CD4-positive, alpha-beta T cell (primary cell): ENCODE data around the gene PRKCB. TPM values are rescaled to one million over a fixed set of nuclear protein-coding genes. Genes with fewer than 3 reads are reported as not detected.

ENCODE experiments used
- ATAC-seq: fragments of 200-7000 bp; cut with Tn5 transposase; one replicate; pipeline ENCODE4 v1.10.0; 2022; ENCODE audit warnings: mild to moderate bottlenecking; ENCODE audit not compliant: poor library complexity
- CTCF ChIA-PET: fragments of 350-600 bp; sonication (Branson Sonifier 250); formaldehyde crosslinking; loops from one replicate; lab custom pipeline; 2021; ENCODE audit warnings: antibody characterized with exemption, inconsistent platforms; lab: Charles Lee
- POLR2A ChIA-PET: fragments of 350-600 bp; sonication (Branson Sonifier 250); formaldehyde crosslinking; loops from one replicate; lab custom pipeline; 2021; ENCODE audit warnings: antibody characterized with exemption, inconsistent platforms; lab: Charles Lee
- DNase-seq, 14 experiments: peaks; one replicate each; pipeline ENCODE4 v3.0.0-alpha.2; 2013 to 2020; ENCODE audit warnings: mixed read lengths in 2 of 14
- H3K27ac ChIP-seq, 2 donors: one replicate each; pipeline versions ENCODE4 v1.5.1 to v1.7.0; 2013; ENCODE audit warnings: low read length in 2 of 2, low read depth in 1 of 2, mild to moderate bottlenecking in 1 of 2
- H3K27me3 ChIP-seq, 2 experiments: 1 replicate in 1 of 2; 2 replicates in 1 of 2; pipeline versions ENCODE4 v1.6.1 to v1.7.0; 2013; ENCODE audit warnings: low read length in 2 of 2, control low read depth in 1 of 2, mild to moderate bottlenecking in 1 of 2, moderate library complexity in 1 of 2; ENCODE audit not compliant: insufficient read depth in 2 of 2, control insufficient read depth in 1 of 2
- H3K36me3 ChIP-seq: one replicate; pipeline ENCODE4 v1.6.1; 2013; ENCODE audit warnings: low read length, control low read depth; ENCODE audit not compliant: insufficient read depth
- H3K4me1 ChIP-seq: one replicate; pipeline ENCODE4 v1.6.1; 2013; ENCODE audit warnings: low read length, control low read depth; ENCODE audit not compliant: insufficient read depth
- H3K4me3 ChIP-seq: one replicate; pipeline ENCODE4 v1.5.1; 2013; ENCODE audit warnings: mild to moderate bottlenecking, low read length, moderate library complexity
- H3K9me3 ChIP-seq, 2 experiments: 1 replicate in 1 of 2; 2 replicates in 1 of 2; pipeline versions ENCODE4 v1.6.1 to v1.7.0; 2013; ENCODE audit warnings: low read length in 2 of 2, mild to moderate bottlenecking in 2 of 2, control low read depth in 1 of 2, moderate library complexity in 1 of 2; ENCODE audit not compliant: control insufficient read depth in 1 of 2, insufficient read depth in 1 of 2
- H3K27ac Mint-ChIP-seq: one replicate; pipeline ENCODE4 v1.8.0; 2020; ENCODE audit warnings: mixed read lengths
- H3K27me3 Mint-ChIP-seq: one replicate; pipeline ENCODE4 v1.8.0; 2021; ENCODE audit warnings: mixed read lengths
- H3K36me3 Mint-ChIP-seq: one replicate; pipeline ENCODE4 v1.8.0; 2021; ENCODE audit warnings: low read depth, mixed read lengths
- H3K4me1 Mint-ChIP-seq: one replicate; pipeline ENCODE4 v1.8.0; 2021; ENCODE audit warnings: low read depth, mixed read lengths
- H3K4me3 Mint-ChIP-seq: one replicate; pipeline ENCODE4 v1.8.0; 2020; ENCODE audit warnings: mild to moderate bottlenecking, mixed read lengths
- H3K9me3 Mint-ChIP-seq: one replicate; pipeline ENCODE4 v1.8.0; 2020; ENCODE audit warnings: mixed read lengths
- CTCF ChIP-seq: fragments of 200-600 bp; IDR thresholded peaks from one replicate; pipeline ENCODE4 v1.8.0; 2022; ENCODE audit warnings: antibody characterized with exemption, mild to moderate bottlenecking
- intact Hi-C, 2 experiments: fragments of 100-400 bp; cut with DNase I in 1 of 2; cut with micrococcal nuclease in 1 of 2; formaldehyde crosslinking; loops; one replicate each; pipeline versions ENCODE4 v1.15.1 to v1.9.0; 2023 to 2025; cut with DNase I, micrococcal nuclease
- total RNA-seq, 174 experiments: library from RNA in 2 of 174; stranded (reverse) in 2 of 174; gene quantifications; one replicate each; pipeline ENCODE4 v1.2.3 and lab custom pipeline; 2021 to 2026

The PRKCB gene
- total RNA-seq, 2 experiments from 2014 or later, result 64.7 TPM

GRCh38 chr16:23947838-23948237 lies 112.1 kb downstream of the PRKCB start:
- H3K36me3 Mint-ChIP-seq, result no peaks in the 10 kb centered on the region
- H3K9me3 ChIP-seq, result no peaks in the 10 kb centered on the region
- POLR2A ChIA-PET, result interaction anchor here (0.6 kb wide), 1 partner anchor 71 kb away, joined by 3 read pairs; no protein-coding TSS in a partner anchor
- peaks cover 80% of the 10 kb centered on the region for H3K4me1 ChIP-seq
- DNase-seq (no peak), ATAC-seq (no peak)
- no peak overlapping the region for H3K4me3 Mint-ChIP-seq
- intact Hi-C loops, result loop anchor here in 1 of 2 experiments (5.0 kb wide), 1 partner anchor 111 kb away; the partner anchor contains the start of gene PRKCB
- no peak for TF ChIP-seq CTCF
- peaks cover 96% of the 10 kb centered on the region for H3K4me1 Mint-ChIP-seq
- H3K36me3 ChIP-seq, result no peaks in the 10 kb centered on the region
- H3K4me3 ChIP-seq, result no peak overlapping the region
- no peaks in the 10 kb centered on the region for H3K27me3 Mint-ChIP-seq
- CTCF ChIA-PET, result interaction anchor here (0.5 kb wide), 1 partner anchor 9 kb away, joined by 3 read pairs; no protein-coding TSS in a partner anchor
- H3K27ac Mint-ChIP-seq, result peak overlapping the region; percentile 89
- H3K27me3 ChIP-seq, result no peaks in the 10 kb centered on the region
- H3K9me3 Mint-ChIP-seq, result no peaks in the 10 kb centered on the region
- peak overlapping the region; percentile 67 to 79 for H3K27ac ChIP-seq

GRCh38 chr16:23948949-23949411 lies 113.2 kb downstream of the PRKCB start:
- Histone ChIP-seq H3K4me1 (peaks cover 88% of the 10 kb centered on the region), H3K4me3 (peak overlapping the region; percentile 12), H3K9me3 (no peaks in the 10 kb centered on the region), H3K36me3 (no peaks in the 10 kb centered on the region), H3K27ac (peak overlapping the region; percentile 67 to 79), H3K27me3 (no peaks in the 10 kb centered on the region)
- no peak for TF ChIP-seq CTCF
- ATAC-seq (peak; percentile 66), DNase-seq (peak; percentile 38 to 89 (median 64))
- H3K4me1 Mint-ChIP-seq, result peaks cover 96% of the 10 kb centered on the region
- peak overlapping the region; percentile 89 for H3K27ac Mint-ChIP-seq
- no peaks in the 10 kb centered on the region for H3K27me3 Mint-ChIP-seq
- ChIA-PET CTCF (no interaction called here), POLR2A (interaction anchor here (0.8 to 2.3 kb wide), 10 partner anchors 11 to 145 kb away, joined by 3 to 20 read pairs (median 4); partner anchors contain the start of gene PRKCB)
- peak overlapping the region; percentile 69 for H3K4me3 Mint-ChIP-seq
- no peaks in the 10 kb centered on the region for H3K36me3 Mint-ChIP-seq
- intact Hi-C loops, result loop anchor here in 1 of 2 experiments (5.0 kb wide), 1 partner anchor 112 kb away; the partner anchor contains the start of gene PRKCB
- no peaks in the 10 kb centered on the region for H3K9me3 Mint-ChIP-seq

GRCh38 chr16:23949630-23950290 lies 114.0 kb downstream of the PRKCB start:
- peaks cover 91% of the 10 kb centered on the region for H3K4me1 ChIP-seq
- H3K9me3 ChIP-seq, result no peaks in the 10 kb centered on the region
- TF ChIP-seq CTCF, result no peak
- H3K27me3 Mint-ChIP-seq, result no peaks in the 10 kb centered on the region
- CTCF ChIA-PET, result interaction anchor here (0.6 to 1.2 kb wide), 2 partner anchors 72 to 966 kb away, joined by 3 to 4 read pairs; no protein-coding TSS in a partner anchor
- POLR2A ChIA-PET, result interaction anchor here (0.8 to 2.3 kb wide), 11 partner anchors 10 to 146 kb away, joined by 3 to 20 read pairs (median 4); partner anchors contain the start of gene PRKCB
- no peaks in the 10 kb centered on the region for H3K36me3 ChIP-seq
- H3K4me3 ChIP-seq, result peak overlapping the region; percentile 12
- peak overlapping the region; percentile 66 for H3K4me3 Mint-ChIP-seq
- no peaks in the 10 kb centered on the region for H3K27me3 ChIP-seq
- DNase-seq (peak; percentile 45 to 92 (median 72)), ATAC-seq (peak; percentile 69)
- H3K27ac Mint-ChIP-seq, result peak overlapping the region; percentile 89
- intact Hi-C loops, result loop anchor here (5.0 to 10.0 kb wide), 6 partner anchors 45 to 112 kb away; partner anchors contain the start of gene PRKCB (in 2 of the 2)
- peaks cover 96% of the 10 kb centered on the region for H3K4me1 Mint-ChIP-seq
- H3K9me3 Mint-ChIP-seq, result no peaks in the 10 kb centered on the region
- peak overlapping the region; percentile 79 for H3K27ac ChIP-seq
- H3K36me3 Mint-ChIP-seq, result no peaks in the 10 kb centered on the region
